Fibroblast of skin of left biceps (primary cell): Measurements from ENCODE around the gene PSMB8.

Experiments used
- DNase-seq, 2 experiments: peaks; one replicate each; pipeline ENCODE4 v3.0.0-alpha.2; 2013; ENCODE audit warnings: low read depth in 2 of 2

The PSMB8 gene

GRCh38 chr6:32857156-32857891 is 13.5 kb upstream of the PSMB8 start:
- DNase-seq: no peak

DNA sequence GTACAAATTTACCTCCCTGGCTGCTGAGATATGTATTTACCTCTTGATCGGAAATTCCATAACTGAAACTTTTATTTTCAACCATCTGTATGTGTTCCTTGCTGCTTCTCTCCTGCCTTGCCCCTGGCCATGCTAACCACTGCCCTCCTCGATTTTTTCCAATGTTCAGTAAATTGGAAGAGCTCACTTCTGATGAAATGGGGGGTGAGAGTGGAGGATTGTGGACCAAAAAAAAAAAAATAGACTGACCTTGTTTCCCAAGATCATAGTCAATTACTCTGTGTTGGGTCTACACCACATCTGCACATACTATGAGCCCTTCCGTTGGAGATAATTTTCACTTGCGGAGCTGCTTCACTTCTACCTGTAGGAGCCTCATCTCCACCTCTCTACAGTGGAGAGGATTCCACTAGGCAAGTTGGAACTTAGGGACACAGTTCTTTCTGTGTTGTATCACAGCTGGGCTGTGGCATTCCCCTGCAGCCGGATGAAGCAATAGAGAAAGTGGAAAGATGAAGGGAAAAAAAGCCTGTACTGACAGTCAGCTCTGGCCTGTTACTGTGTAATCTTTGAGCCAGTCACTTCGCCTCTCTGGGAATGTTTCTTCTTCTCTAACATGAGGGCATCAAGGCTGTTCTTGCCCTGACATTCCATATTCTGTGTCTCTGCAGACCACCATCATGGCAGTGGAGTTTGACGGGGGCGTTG is 11.8 kb upstream of the PSMB8 start:
- DNase-seq: no peak

DNA sequence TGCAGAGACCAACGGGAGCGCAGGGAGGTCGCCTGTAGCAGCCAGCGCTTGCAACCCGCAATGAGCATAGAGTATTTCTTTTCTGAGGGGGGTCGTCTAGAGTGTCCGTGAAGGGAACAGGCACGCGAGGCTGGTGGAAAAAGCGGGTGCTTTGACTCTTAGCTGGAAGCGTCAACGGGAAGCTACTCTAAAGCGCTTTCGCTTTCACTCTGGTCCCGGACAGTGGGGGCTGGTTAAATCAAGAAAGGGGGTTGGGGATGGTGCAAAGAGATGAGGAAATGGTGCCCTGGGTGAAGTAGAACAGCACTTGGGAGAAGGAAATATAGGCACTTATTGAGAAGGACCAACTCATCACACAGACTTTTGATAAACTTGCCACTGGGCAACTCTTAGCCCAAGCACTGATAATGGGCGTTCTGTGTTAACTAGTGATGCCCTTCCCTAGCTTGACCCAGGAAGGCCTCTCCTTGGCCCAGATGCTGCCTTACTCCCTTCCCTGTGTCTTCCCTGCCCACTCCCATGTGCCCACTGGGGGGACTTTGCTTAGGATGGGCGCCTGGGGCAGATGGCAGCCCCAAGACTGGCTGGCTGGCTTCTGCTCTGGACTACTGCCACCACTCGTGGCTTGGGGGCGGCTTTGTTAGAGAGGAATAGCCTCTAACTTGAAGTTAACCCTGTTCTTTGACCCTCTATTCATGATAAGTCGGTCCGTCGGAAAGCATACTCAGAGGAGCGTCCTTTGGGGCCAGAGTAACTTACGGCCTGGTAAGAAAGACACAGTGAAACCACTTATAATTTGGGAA is 10.7 kb upstream of the PSMB8 start:
- no peak for DNase-seq

DNA sequence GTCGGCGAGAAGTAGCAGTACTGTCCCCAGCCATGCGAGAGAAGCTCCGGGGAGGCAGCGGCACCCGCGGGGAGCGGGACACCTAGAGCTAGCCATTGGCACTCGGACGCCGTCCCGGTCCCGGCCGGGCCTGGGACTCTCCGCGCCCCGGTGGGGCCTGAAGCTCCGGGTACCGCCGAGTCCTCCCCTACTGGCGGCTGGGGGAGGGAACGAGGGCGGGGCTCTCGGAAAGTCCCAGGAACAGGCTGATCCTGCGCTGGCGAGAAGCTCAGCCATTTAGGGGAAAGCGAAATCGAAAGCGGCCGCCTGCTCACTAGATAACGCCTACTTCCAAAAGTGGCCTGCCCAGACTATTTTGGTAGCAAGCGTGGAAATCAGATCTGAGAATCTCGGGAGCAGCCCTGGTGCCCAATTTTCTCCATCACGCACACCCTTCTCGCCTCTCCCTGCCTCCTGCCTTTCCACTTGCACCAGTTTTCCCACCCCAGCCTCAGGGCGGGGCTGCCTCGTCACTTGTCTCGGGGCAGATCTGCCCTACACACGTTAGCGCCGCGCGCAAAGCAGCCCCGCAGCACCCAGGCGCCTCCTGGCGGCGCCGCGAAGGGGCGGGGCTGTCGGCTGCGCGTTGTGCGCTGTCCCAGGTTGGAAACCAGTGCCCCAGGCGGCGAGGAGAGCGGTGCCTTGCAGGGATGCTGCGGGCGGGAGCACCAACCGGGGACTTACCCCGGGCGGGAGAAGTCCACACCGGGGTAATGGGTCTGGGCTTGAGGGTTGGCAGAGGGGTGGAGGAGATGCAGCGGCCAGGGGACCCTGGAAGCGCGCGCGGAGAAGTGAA is 9.9 kb upstream of the PSMB8 start, which contains the start of the genes PSMB9 and TAP1:
TSS of gene PSMB9 (plus strand) at position 652 of the 835 bp plus-strand sequence. CDS start at position 690, 38 bp downstream.
TSS of gene TAP1 (minus strand) at position 164 of the 835 bp plus-strand sequence. CDS start at position 96, 68 bp downstream.
- DNase-seq: peak; percentile 65 to 76

DNA sequence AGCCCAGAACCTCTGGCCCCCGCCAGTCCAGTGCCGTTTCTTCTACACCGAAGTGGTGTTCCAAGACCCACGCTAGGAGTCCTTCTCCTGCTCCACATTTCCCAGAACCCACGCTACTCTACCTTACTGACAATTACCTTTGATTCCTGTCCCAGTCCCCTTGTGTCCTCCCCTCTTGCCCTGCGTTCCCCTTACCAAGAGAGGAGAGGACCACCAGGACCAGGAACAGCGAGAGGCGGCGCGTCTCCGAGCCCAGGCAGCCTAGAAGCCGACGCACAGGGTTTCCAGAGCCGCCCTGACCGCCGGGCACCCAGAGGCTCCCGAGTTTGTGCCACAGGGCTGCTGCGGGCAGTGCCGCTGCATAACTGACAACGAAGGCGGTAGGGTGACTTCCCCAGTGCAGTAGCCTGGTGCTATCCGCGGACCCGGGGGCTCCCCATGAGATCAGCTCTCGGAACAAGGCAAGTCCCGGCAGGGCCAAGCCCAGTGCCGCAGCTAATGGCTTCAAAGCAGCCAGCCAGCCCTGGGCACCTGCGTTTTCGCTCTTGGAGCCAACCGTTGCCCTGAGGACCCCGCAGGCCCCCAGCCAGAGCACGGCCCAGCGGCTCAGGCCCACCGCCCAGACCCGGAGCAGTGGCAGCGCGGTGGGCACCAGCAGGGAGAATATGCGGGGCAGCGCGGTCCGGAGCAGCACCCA is 9.1 kb upstream of the PSMB8 start:
- DNase-seq: no peak

DNA sequence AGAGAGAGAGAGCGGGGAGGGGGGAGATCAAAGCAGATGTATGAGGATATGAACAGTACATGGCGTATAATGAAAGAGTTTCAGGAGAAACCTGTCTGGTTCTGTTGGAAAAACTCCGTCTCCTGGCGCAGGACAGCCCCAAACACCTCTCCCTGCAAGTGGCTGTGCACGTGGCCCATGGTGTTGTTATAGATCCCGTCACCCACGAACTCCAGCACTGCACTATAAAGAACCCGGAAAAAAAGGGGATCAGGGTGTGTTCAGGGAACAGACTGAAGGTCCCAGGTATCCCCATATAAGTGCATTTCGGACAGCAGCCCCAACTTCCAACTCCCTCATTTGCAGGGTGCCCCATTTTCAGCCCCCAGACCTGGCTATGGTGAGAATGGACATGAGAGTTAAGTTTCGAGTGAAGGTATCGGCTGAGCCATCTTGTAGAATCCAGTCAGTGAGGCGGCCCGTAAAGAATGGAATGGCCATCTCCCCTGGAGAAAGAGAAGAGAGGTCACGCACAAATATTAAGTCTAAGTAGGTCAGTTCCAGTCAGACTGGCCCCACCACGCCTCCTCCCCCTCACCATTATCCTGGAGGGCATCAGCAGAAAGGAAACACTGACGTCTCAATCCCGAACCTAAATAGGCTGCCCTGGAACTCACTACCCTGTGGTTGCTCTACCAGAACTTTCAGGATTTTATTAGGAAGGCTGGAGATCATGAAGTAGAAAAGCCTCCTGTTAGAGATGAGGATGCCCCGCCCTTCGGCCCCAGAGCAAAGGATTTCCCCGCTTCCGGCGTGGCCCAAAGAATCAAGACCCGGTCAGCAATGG is 8.4 kb upstream of the PSMB8 start:
- no peak for DNase-seq

DNA sequence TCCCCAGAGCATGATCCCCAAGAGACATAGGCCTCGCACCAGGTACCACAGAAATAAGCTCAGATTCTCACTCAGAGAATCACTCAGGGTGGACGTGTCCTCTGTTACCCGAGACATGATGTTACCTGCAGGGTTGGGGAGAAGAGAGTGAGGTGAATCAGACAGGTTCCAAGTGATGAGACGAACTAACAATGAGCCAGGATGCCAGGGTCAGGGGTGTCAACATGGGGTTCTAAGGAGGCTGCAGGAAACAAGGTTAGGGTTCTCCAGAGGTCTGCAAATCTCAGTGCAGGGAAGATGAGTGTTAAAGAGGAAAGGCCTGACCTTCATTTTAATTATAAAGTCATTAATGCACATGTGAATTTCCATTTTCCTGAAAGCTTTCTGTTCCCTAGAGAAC is 7.2 kb upstream of the PSMB8 start:
- DNase-seq: no peak

GRCh38 chr6:32849126-32849525 is 5.3 kb upstream of the PSMB8 start:
- DNase-seq: no peak

- no peak for DNase-seq
Observed at GRCh38 chr6:32847795-32848194, 3.9 kb upstream of the PSMB8 start.

GRCh38 chr6:32847004-32847403 is 3.2 kb upstream of the PSMB8 start:
- DNase-seq: no peak

GRCh38 chr6:32845384-32845884 is 1.6 kb upstream of the PSMB8 start:
- DNase-seq: no peak

- DNase-seq: no peak
Observed at GRCh38 chr6:32844839-32845383, 1.1 kb upstream of the PSMB8 start.

DNA sequence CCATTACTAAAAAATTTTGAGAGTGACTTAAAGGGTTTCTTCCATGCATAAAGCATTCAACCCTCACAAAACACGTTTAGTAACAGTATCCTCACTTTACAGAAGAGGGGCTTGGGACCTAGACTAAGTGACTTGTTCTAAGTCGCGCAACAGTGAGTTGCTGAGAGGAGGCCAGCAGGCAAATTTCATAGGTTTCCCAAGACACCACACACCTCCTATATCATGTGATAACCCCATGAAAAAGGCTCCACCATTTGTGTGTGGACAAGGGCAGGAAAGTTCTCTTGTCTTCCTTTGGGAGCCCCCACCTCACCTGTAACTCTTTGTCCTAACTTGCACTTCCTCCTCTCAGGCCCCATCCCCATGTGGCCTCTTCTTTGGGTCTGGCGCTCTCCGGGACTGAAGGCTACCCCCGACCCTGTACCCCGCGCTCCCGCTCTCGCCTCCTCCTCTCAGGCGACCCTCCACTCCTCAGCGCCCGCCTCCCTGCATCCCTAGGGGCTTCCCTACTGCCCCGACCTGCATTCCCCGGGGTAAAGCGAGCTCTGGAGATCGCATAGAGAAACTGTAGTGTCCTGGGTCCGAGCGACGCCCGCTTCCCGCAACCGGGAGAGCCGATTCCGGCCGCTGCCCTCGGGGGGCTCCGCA is 392 bp downstream of the PSMB8 start:
- no peak for DNase-seq

DNA sequence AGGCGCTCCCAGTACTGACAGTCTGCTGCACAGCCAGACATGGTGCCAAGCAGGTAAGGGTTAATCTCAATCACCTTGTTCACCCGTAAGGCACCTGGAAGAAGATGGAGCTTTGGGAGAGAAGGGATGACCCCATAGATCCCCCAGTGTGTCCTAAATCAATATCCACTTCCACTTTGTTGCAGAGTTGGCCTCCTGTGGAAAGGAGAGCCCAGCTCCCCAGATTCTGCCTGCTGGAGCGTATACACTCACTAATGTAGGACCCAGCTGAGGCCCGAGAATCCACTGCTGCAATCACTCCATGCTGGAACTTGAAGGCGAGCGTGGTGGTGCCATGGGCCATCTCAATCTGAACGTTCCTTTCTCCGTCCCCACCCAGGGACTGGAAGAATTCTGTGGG is 1.2 kb downstream of the PSMB8 start:
- DNase-seq: no peak

- no peak for DNase-seq
Observed at GRCh38 chr6:32842021-32842650, 1.7 kb downstream of the PSMB8 start.

DNA sequence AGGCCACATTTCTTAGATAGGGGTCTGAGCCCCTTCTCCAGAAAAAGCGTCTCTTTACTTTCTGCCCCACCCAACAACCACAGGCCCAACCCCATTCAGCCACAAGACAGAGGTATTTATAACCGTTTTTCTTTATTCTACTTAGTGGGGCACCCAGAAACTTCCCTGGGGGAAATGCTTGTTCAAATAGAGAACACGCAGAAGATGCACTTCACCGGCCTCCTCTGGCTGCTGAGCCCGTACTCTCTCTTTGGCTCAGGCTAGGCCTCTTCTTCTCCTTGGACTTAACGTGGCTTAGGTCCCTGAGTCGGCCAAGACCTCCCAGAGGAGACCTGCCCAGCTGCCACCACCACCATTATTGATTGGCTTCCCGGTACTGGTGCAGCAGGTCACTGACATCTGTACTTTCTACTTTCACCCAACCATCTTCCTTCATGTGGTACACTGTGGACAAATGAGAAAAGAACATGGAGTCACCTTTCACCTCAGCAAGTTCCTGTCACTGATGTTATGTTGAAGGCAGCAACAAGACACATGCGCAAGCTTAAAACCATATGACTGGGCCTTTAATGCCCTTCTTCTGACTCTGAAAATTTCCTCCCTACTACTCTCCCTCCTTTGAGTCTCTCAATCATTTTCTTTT is 3.1 kb downstream of the PSMB8 start:
- DNase-seq: no peak

- no peak for DNase-seq
Observed at GRCh38 chr6:32839356-32839755, 4.5 kb downstream of the PSMB8 start.
